Spleen (tissue), 11 donors: ENCODE results near the gene KIAA2012. TPM values are rescaled to one million over a fixed set of nuclear protein-coding genes. Genes with fewer than 3 reads are reported as not detected.

ENCODE experiments used
- DNase-seq: peaks from one replicate; pipeline ENCODE4 v3.0.0-alpha.2; 2020
- H3K27ac ChIP-seq, 8 donors: fragments of 200-600 bp; sonication (generic) in 7 of 8; 1 replicate in 4 of 8; 2 replicates in 4 of 8; pipeline versions ENCODE4 v1.5.0 to v1.8.0; 2016 to 2021; ENCODE audit warnings: inconsistent platforms in 4 of 8, mild to moderate bottlenecking in 4 of 8, moderate library complexity in 1 of 8
- H3K27me3 ChIP-seq, 7 donors: fragments of 200-600 bp; sonication (generic) in 6 of 7; replicated peaks in 1 of 7; 1 replicate in 4 of 7; 2 replicates in 3 of 7; pipeline versions ENCODE4 v1.5.0 to v1.8.0; 2016 to 2021; ENCODE audit warnings: inconsistent platforms in 3 of 7, mild to moderate bottlenecking in 1 of 7
- H3K36me3 ChIP-seq, 6 donors: fragments of 200-600 bp; sonication (generic) in 5 of 6; 1 replicate in 4 of 6; 2 replicates in 2 of 6; pipeline versions ENCODE4 v1.5.0 to v1.8.0; 2016 to 2021; ENCODE audit warnings: inconsistent platforms in 2 of 6
- H3K4me1 ChIP-seq, 6 donors: fragments of 200-600 bp; sonication (generic) in 5 of 6; 1 replicate in 3 of 6; 2 replicates in 3 of 6; pipeline versions ENCODE4 v1.5.0 to v1.8.0; 2016 to 2021; ENCODE audit warnings: inconsistent platforms in 3 of 6
- H3K4me3 ChIP-seq, 8 donors: fragments of 200-600 bp; sonication (generic) in 7 of 8; 1 replicate in 4 of 8; 2 replicates in 4 of 8; pipeline versions ENCODE4 v1.5.0 to v1.8.0; 2016 to 2021; ENCODE audit warnings: inconsistent platforms in 4 of 8, mild to moderate bottlenecking in 4 of 8, moderate library complexity in 2 of 8
- H3K9me3 ChIP-seq, 8 donors: fragments of 200-600 bp; sonication (generic) in 7 of 8; 1 replicate in 4 of 8; 2 replicates in 4 of 8; pipeline versions ENCODE4 v1.5.0 to v1.8.0; 2016 to 2021; ENCODE audit warnings: inconsistent platforms in 4 of 8
- POLR2A ChIP-seq, 3 donors: fragments of 450-650 bp; IDR thresholded peaks; one replicate each; pipeline ENCODE4 v1.5.1; 2017; ENCODE audit warnings: antibody characterized with exemption in 3 of 3, mild to moderate bottlenecking in 1 of 3
- POLR2AphosphoS5 ChIP-seq, 3 donors: sonication (generic); formaldehyde crosslinking; IDR thresholded peaks; one replicate each; pipeline ENCODE4 v1.5.1; 2017; ENCODE audit warnings: antibody characterized with exemption in 3 of 3
- WGBS, 5 donors: extraction: QIAGEN DNeasy Blood & Tissue Kit in 3 of 5; methylation state at CpG; one replicate each; pipeline versions ENCODE4 v1.1.5 to v1.1.7; 2013 to 2018; 5-methylcytosine and 5-hydroxymethylcytosine counted together
- intact Hi-C: fragments of 100-400 bp; cut with DNase I; formaldehyde crosslinking; loops from one replicate; pipeline ENCODE4 v1.15.0; 2023; ENCODE audit warnings: low total_unique reads
- polyA plus RNA-seq, 3 donors: library from polyadenylated mRNA; stranded (reverse); fragments of 200-250 nt; gene quantifications; one replicate each; pipeline ENCODE4 v1.2.1, GENCODE V29; 2013
- total RNA-seq, 7 donors: library from RNA; depleted of rRNA in 3 of 7; stranded (reverse); fragments of >200 nt in 3 of 7; fragmentation: NEBNext Ultra II Directional in 4 of 7; extraction: Animal tissue kit (Norgen Biotek cat#: 25700) in 4 of 7; gene quantifications; one replicate each; pipeline versions ENCODE4 v1.1.0 to v1.2.1, GENCODE V29; 2016 to 2021
- TF ChIP-seq, protein P1 (sequence below), 11 experiments: fragments of 200-600 bp in 7 of 11; fragments of 450-650 bp in 4 of 11; sonication (generic) in 4 of 11; IDR thresholded peaks in 8 of 11; conservative IDR thresholded peaks in 3 of 11; 1 replicate in 7 of 11; 2 replicates in 4 of 11; pipeline versions ENCODE4 v1.4.0 to v1.8.0; 2016 to 2021; ENCODE audit warnings: antibody characterized with exemption in 11 of 11, inconsistent platforms in 4 of 11, mild to moderate bottlenecking in 1 of 11
- donor health status: healthy with polysubstance abuse.
- donor health status: DM: no; HTN: no; CAD: no; lungs with moderate emphysema.
- donor health status: DM: no; HTN: no; CAD: no.
- donor health status: Bipolar disorder and iron deficiency.
- donor health status: healthy.
- donor health status: DM: no; HTN: no; CAD: no.
- donor health status: DM: yes; HTN: yes; CAD: no.

The KIAA2012 gene
- total and polyA plus RNA-seq, 10 donors, result not detected

DNA sequence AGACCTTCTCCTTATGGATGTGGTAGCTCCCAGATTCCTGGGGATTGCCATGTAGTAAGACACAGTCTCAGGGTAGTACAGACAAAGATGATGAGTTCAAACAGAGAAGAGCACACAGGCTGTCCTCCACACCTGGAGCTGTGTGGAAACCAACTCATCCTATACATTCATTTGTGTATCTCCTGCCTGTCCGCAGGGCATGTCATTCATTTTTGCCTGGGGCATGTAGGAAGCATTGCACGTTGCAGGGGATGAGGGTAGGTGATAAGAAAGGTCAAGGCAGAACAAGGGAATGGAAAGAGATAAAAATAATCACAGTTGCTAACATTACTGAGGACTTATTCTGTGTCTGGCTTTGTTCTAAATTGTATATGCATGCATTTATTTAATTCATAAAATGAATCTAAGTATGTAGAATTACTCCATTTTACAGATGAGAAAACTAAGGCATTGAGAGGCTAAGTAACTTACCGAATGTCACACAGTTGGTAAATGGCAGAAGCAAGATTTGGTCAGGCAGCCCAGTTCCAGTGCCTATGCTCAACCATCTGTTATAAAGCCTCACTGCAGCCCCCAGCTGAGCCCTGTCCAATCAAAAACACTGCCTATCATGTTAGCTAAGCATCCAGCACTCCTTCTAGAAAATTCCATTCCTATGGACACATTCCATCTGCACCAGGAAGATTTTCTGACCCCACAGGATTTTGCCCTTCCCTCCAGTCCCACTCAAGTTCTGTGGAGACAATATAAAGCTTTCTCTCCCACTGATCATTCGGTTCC is 84.3 kb downstream of the KIAA2012 start:
- TF ChIP-seq, protein P1, sequence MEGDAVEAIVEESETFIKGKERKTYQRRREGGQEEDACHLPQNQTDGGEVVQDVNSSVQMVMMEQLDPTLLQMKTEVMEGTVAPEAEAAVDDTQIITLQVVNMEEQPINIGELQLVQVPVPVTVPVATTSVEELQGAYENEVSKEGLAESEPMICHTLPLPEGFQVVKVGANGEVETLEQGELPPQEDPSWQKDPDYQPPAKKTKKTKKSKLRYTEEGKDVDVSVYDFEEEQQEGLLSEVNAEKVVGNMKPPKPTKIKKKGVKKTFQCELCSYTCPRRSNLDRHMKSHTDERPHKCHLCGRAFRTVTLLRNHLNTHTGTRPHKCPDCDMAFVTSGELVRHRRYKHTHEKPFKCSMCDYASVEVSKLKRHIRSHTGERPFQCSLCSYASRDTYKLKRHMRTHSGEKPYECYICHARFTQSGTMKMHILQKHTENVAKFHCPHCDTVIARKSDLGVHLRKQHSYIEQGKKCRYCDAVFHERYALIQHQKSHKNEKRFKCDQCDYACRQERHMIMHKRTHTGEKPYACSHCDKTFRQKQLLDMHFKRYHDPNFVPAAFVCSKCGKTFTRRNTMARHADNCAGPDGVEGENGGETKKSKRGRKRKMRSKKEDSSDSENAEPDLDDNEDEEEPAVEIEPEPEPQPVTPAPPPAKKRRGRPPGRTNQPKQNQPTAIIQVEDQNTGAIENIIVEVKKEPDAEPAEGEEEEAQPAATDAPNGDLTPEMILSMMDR (IDR thresholded peaks at IDR 0.05 in 8 of 11, conservative IDR thresholded peaks at IDR 0.05 in 3 of 11), result no peak
- no peak for TF ChIP-seq POLR2A (IDR thresholded peaks at IDR 0.05)
- TF ChIP-seq POLR2AphosphoS5 (IDR thresholded peaks at IDR 0.05), result no peak
- Histone ChIP-seq H3K27me3 (no peaks in the 10 kb centered on the region), H3K4me1 (no peaks in the 10 kb centered on the region), H3K9me3 (no peaks in the 10 kb centered on the region), H3K4me3 (no peak overlapping the region), H3K36me3 (no peaks in the 10 kb centered on the region), H3K27ac (no peak overlapping the region)
- DNase-seq, result no peak
- WGBS, 5 donors, result 72 to 86% (median 83%) methylated on average over 4 of the region's 4 CpGs
- intact Hi-C loops, result no loop called here

DNA sequence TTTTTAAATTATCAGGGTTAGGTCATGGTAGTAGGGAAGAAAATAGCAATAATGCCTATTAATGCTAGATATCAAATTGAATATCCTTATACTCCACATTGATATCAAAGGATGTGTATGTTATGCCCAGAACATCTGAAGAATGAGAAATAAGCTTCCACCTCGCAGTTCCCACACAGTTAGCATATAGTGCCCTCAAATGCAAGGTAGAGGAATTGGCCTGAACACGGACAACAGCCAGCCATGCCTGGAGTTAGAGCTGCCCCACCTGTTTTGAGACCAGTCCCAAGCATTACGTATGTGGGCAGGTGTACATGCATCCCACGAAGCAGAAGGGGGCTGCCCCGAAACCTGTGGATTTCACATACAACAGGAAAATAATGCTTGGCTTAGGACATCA is 85.7 kb downstream of the KIAA2012 start:
- 76 to 90% (median 83%) methylated on average over 5 of the region's 5 CpGs for WGBS, 5 donors
- Histone ChIP-seq H3K9me3 (no peaks in the 10 kb centered on the region), H3K4me1 (no peaks in the 10 kb centered on the region), H3K27me3 (no peaks in the 10 kb centered on the region), H3K36me3 (no peaks in the 10 kb centered on the region), H3K27ac (no peak overlapping the region), H3K4me3 (no peak overlapping the region)
- no peak for DNase-seq
- intact Hi-C loops, result no loop called here
- TF ChIP-seq POLR2A (IDR thresholded peaks at IDR 0.05) (no peak), POLR2AphosphoS5 (IDR thresholded peaks at IDR 0.05) (no peak)
- TF ChIP-seq, protein P1 (IDR thresholded peaks at IDR 0.05 in 8 of 11, conservative IDR thresholded peaks at IDR 0.05 in 3 of 11), result no peak

DNA sequence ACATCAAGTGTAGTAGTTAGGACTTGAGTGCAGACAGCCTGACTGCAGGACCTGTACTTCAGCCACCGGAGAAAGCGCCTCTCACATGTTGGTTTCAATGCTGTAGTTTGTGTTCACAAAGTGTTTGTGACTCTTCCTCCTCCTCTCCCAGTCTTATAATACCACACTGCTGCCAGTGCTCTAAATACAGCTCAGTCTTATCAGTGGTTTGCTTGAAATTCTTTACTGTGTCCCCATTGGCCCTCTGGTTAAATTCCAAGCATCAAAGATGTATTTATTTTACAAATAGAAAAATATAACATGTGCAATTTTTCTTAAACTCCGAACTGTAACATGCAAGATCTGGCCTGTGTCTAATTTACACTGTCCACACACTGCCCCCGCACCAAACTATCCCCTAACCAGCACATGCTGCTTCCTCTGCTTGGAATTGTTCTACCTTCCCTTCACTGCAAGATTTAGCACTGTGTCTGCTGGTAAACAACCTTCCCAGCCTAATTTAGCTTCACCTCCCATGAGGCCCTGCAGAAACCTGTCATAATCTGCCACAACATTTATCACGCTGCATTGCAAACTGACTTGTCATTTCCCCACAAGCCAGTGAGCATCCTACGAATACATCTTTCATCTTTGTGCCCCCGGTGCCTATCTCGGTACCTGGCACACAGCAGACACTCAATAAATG is 88.2 kb downstream of the KIAA2012 start:
- WGBS, 5 donors, result 44 to 57% (median 50%) methylated on average over 8 of the region's 8 CpGs
- Histone ChIP-seq H3K4me1 (no peaks in the 10 kb centered on the region), H3K4me3 (no peak overlapping the region), H3K27ac (no peak overlapping the region), H3K9me3 (no peaks in the 10 kb centered on the region), H3K27me3 (no peaks in the 10 kb centered on the region), H3K36me3 (no peaks in the 10 kb centered on the region)
- no peak for DNase-seq
- no peak for TF ChIP-seq POLR2AphosphoS5 (IDR thresholded peaks at IDR 0.05)
- TF ChIP-seq POLR2A (IDR thresholded peaks at IDR 0.05), result no peak
- TF ChIP-seq, protein P1 (IDR thresholded peaks at IDR 0.05 in 8 of 11, conservative IDR thresholded peaks at IDR 0.05 in 3 of 11), result no peak
- intact Hi-C loops, result no loop called here

DNA sequence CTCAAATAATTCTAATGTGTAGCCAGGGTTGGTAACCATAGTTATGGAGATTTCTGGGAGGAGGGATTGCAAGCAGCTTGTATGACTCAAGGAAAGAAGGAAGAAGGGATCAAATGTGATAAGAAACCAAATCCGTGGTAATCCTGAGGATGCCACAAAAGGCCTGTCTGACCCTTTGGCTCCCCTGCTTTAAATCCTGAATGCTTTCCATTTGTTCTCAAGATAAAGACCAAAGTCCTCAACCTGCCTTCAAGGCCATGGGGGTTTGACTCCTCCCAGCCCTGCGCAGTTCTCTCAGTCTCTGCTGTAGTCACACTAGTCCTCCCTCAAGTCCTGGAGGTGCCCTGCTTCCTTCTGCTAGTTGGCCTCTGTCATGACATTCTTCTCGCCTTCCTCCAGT is 91.4 kb downstream of the KIAA2012 start:
- Histone ChIP-seq H3K4me3 (no peak overlapping the region), H3K27ac (no peak overlapping the region), H3K4me1 (no peaks in the 10 kb centered on the region), H3K27me3 (peaks cover 0 to 2% (median 0%) of the 10 kb centered on the region in 7 donors), H3K9me3 (no peaks in the 10 kb centered on the region), H3K36me3 (no peaks in the 10 kb centered on the region)
- 74 to 86% (median 79%) methylated on average over 3 of the region's 3 CpGs for WGBS, 5 donors
- DNase-seq, result no peak
- intact Hi-C loops, result no loop called here
- no peak for TF ChIP-seq POLR2AphosphoS5 (IDR thresholded peaks at IDR 0.05)
- TF ChIP-seq, protein P1 (IDR thresholded peaks at IDR 0.05 in 8 of 11, conservative IDR thresholded peaks at IDR 0.05 in 3 of 11), result no peak
- TF ChIP-seq POLR2A (IDR thresholded peaks at IDR 0.05), result no peak
